Effector memory CD8-positive, alpha-beta T cell (primary cell): ENCODE results near the gene CCM2L.
A peak's percentile ranks its signal among the peaks of the same experiment; 100 is the strongest.

Experiments
- ATAC-seq: fragments of 150-1000 bp; cut with Tn5 transposase; replicated peaks from 2 replicates; pipeline ENCODE4 v1.10.0; 2021; ENCODE audit warnings: mild to moderate bottlenecking, moderate library complexity
- DNase-seq, 3 experiments: peaks; one replicate each; pipeline ENCODE4 v3.0.0; 2021
- H3K27ac Mint-ChIP-seq, 2 donors: one replicate each; pipeline ENCODE4 v1.8.0; 2022; ENCODE audit warnings: mild to moderate bottlenecking in 2 of 2, mixed read lengths in 2 of 2, moderate library complexity in 2 of 2
- H3K27me3 Mint-ChIP-seq, 2 donors: one replicate each; pipeline ENCODE4 v1.8.0; 2022; ENCODE audit warnings: mixed read lengths in 2 of 2
- H3K36me3 Mint-ChIP-seq: one replicate; pipeline ENCODE4 v1.8.0; 2022; ENCODE audit warnings: mild to moderate bottlenecking, moderate library complexity, mixed read lengths; ENCODE audit not compliant: insufficient read depth
- H3K4me1 Mint-ChIP-seq, 2 donors: one replicate each; pipeline ENCODE4 v1.8.0; 2022; ENCODE audit warnings: low read depth in 2 of 2, mixed read lengths in 2 of 2
- H3K4me3 Mint-ChIP-seq, 2 donors: one replicate each; pipeline ENCODE4 v1.8.0; 2022; ENCODE audit warnings: mild to moderate bottlenecking in 2 of 2, mixed read lengths in 2 of 2, moderate library complexity in 2 of 2
- H3K9me3 Mint-ChIP-seq, 2 donors: one replicate each; pipeline ENCODE4 v1.8.0; 2022; ENCODE audit warnings: mixed read lengths in 2 of 2

CCM2L gene

DNA sequence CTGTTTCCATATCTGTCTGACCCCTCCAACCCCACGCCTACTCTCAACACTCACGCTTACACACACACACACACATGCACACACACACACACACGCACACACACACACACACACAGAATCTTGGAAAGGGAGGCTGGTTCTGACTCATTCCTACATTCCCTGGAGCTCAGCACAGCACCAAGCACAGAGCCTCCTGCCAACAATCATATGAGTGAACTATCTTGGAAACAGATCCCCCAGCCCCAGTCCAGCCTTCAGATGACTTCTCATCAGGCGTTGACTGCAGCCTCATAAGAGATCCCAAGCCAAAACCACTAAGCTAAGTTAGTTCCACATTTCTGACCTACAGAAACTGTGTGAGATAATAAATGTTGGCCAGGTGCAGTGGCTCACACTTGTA is 27.7 kb downstream of the CCM2L start:
- Mint-ChIP-seq H3K27me3 (peaks cover 76 to 77% of the 10 kb centered on the region in 2 donors), H3K4me1 (no peaks in the 10 kb centered on the region), H3K4me3 (no peak overlapping the region), H3K36me3 (no peaks in the 10 kb centered on the region), H3K27ac (no peak overlapping the region), H3K9me3 (no peaks in the 10 kb centered on the region)
- DNase-seq = no peak
- ATAC-seq = no peak

GRCh38 chr20:32040142-32040953 is 30.1 kb downstream of the CCM2L start:
- Mint-ChIP-seq H3K4me3 (no peak overlapping the region), H3K27me3 (peaks cover 60 to 75% of the 10 kb centered on the region in 2 donors), H3K4me1 (no peaks in the 10 kb centered on the region), H3K27ac (no peak overlapping the region), H3K36me3 (no peaks in the 10 kb centered on the region), H3K9me3 (no peaks in the 10 kb centered on the region)
- no peak for DNase-seq
- ATAC-seq = peak; percentile 58

- Mint-ChIP-seq H3K9me3 (no peaks in the 10 kb centered on the region), H3K4me1 (peaks cover 3% of the 10 kb centered on the region in 2 donors), H3K36me3 (no peaks in the 10 kb centered on the region), H3K4me3 (no peak overlapping the region), H3K27ac (no peak overlapping the region), H3K27me3 (peaks cover 70 to 71% of the 10 kb centered on the region in 2 donors)
- ATAC-seq (no peak), DNase-seq (no peak)
These were observed 35.8 kb downstream of the CCM2L start for GRCh38 chr20:32045999-32046398.

GRCh38 chr20:32050324-32050841 is 40.1 kb downstream of the CCM2L start:
- Mint-ChIP-seq H3K4me1 (peaks cover 16% of the 10 kb centered on the region in 2 donors), H3K36me3 (no peaks in the 10 kb centered on the region), H3K27me3 (peaks cover 66 to 99% of the 10 kb centered on the region in 2 donors), H3K4me3 (no peak overlapping the region), H3K9me3 (no peaks in the 10 kb centered on the region), H3K27ac (no peak overlapping the region)
- ATAC-seq (no peak), DNase-seq (no peak)

GRCh38 chr20:32050851-32051556 is 40.8 kb downstream of the CCM2L start:
- no peaks in the 10 kb centered on the region for H3K36me3 Mint-ChIP-seq
- no peaks in the 10 kb centered on the region for H3K9me3 Mint-ChIP-seq
- H3K4me3 Mint-ChIP-seq = peak overlapping the region; percentile 71 to 80
- peaks cover 16% of the 10 kb centered on the region in 2 donors for H3K4me1 Mint-ChIP-seq
- no peak for ATAC-seq
- peak overlapping the region in 1 of 2 donors; percentile 67 for H3K27ac Mint-ChIP-seq
- H3K27me3 Mint-ChIP-seq = peaks cover 64 to 93% of the 10 kb centered on the region in 2 donors
- DNase-seq = no peak

- Mint-ChIP-seq H3K36me3 (no peaks in the 10 kb centered on the region), H3K4me1 (peaks cover 16% of the 10 kb centered on the region in 2 donors), H3K27me3 (peaks cover 59 to 86% of the 10 kb centered on the region in 2 donors), H3K9me3 (no peaks in the 10 kb centered on the region), H3K27ac (peak overlapping the region in 1 of 2 donors; percentile 67), H3K4me3 (peak overlapping the region; percentile 71 to 80)
- DNase-seq (no peak), ATAC-seq (no peak)
These were observed 41.5 kb downstream of the CCM2L start for GRCh38 chr20:32051720-32052089.

DNA sequence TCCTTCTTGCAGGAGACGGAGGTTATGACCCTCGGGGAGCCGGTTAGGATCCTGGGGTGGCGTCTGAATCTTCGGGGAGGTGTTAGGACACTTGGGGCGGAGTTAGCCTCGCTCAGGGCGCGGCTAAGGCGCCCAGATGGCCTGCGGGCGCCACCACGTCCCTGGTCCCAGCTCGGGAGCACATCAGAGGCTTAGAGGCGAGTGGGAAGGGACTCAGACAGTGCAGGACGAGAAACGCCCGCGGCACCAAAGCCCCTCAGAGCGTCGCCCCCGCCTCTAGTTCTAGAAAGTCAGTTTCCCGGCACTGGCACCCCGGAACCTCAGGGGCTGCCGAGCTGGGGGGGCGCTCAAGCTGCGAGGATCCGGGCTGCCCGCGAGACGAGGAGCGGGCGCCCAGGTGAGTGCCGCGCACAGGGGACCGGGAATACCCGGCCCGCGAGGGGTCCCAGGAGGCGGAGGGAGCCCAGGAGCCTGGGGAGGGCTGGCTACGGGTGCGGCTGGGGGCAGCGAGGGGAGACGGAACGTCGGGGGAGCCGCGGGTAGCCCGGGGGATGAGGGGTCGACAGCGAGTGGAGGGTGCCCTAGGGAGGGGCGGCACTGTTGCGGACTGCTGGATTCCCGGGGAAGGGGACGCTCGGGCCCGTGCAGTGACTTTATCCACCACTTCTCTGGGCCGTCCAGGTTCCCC is 42.0 kb downstream of the CCM2L start, which contains the start of gene HCK:
HCK (plus strand) TSS at position 153 of the 688 bp plus-strand sequence.
- H3K4me3 Mint-ChIP-seq = peak within 1 kb of the TSS; percentile 71 to 80
- peaks cover 16% of the 10 kb centered on the region in 2 donors for H3K4me1 Mint-ChIP-seq
- peak within 1 kb of the TSS in 1 of 2 donors; percentile 67 for H3K27ac Mint-ChIP-seq
- peaks cover 57 to 85% of the 10 kb centered on the region in 2 donors for H3K27me3 Mint-ChIP-seq
- ATAC-seq (peak; percentile 55), DNase-seq (no peak)
- no peaks in the 10 kb centered on the region for H3K9me3 Mint-ChIP-seq
- no peaks in the 10 kb centered on the region for H3K36me3 Mint-ChIP-seq

DNA sequence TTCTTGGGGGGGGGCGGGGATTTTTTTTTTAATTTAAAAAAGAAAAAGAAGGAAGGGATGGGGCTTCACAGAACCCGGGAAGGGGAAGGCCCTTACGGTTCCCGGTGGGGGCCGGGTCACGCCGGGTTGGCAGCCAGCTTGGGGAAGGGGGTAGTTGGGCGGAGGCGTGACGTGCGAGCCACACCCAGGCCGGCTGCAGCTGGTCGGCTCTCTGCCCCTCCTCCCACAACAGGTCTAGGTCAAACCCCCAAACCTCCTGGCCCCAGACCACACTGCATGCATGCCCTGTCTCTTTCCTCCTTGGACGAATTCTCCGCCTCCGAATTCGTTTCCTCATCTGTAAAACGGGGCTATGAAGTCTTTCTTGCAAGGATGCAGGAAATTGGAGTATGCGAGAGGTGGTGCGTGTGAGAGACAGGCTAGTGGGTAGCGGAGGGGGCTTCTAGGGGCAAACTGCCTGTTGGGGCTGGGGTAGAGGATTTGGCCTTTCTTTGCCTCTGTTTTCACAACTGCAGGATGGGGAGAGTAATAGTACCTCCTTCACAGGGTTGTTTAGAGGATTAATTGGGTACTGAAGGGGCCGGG is 42.6 kb downstream of the CCM2L start:
- Mint-ChIP-seq H3K27ac (no peak overlapping the region), H3K4me3 (peak overlapping the region; percentile 71 to 80), H3K9me3 (no peaks in the 10 kb centered on the region), H3K27me3 (peaks cover 54 to 85% of the 10 kb centered on the region in 2 donors), H3K4me1 (peaks cover 16% of the 10 kb centered on the region in 2 donors), H3K36me3 (no peaks in the 10 kb centered on the region)
- no peak for DNase-seq
- peak; percentile 49 for ATAC-seq

GRCh38 chr20:32053648-32054047 is 43.4 kb downstream of the CCM2L start:
- peaks cover 16% of the 10 kb centered on the region in 2 donors for H3K4me1 Mint-ChIP-seq
- ATAC-seq (no peak), DNase-seq (no peak)
- no peak overlapping the region for H3K27ac Mint-ChIP-seq
- no peaks in the 10 kb centered on the region for H3K36me3 Mint-ChIP-seq
- H3K4me3 Mint-ChIP-seq = peak overlapping the region in 1 of 2 donors; percentile 80
- peaks cover 58 to 85% of the 10 kb centered on the region in 2 donors for H3K27me3 Mint-ChIP-seq
- no peaks in the 10 kb centered on the region for H3K9me3 Mint-ChIP-seq

DNA sequence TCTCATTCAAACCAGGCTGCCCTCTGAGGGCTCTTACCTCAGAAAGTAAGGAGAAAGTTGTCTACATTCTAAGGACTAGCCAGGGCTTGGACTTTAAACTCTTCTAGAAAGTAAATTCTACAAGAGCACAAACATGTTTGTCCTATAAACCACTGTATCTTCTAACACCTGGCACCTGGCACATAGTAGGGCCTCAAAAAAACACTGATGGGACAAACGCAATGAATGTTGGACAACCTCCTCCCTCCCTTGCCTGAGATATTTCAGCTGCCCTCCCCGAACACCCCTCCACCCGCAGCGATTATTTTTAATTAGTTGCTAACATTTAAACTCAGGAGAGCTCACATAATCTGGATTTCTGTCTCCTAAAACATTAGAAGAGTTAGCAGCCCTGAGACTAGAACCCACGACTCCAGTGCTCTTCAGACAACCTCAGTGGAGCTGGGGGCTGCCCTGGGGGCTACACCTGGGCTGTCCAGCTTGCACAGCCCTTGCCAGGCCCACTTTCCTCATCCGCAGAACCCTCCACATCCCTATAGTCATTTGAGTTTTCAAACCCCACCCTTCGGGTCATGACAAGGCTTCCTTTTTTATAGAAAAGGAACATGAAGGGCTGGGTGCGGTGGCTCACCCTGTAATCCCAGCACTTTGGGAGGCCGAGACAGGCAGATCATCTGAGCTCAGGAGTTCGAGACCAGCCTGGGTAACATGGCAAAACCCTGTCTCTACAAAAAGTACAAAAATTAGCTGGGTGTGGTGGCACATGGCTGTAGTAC is 46.7 kb downstream of the CCM2L start:
- Mint-ChIP-seq H3K4me1 (peaks cover 3 to 5% of the 10 kb centered on the region in 2 donors), H3K27me3 (peaks cover 55 to 84% of the 10 kb centered on the region in 2 donors), H3K27ac (no peak overlapping the region), H3K9me3 (no peaks in the 10 kb centered on the region), H3K4me3 (no peak overlapping the region), H3K36me3 (no peaks in the 10 kb centered on the region)
- ATAC-seq (no peak), DNase-seq (no peak)

GRCh38 chr20:32057656-32058184 is 47.5 kb downstream of the CCM2L start:
- ATAC-seq (no peak), DNase-seq (no peak)
- Mint-ChIP-seq H3K36me3 (no peaks in the 10 kb centered on the region), H3K4me3 (no peak overlapping the region), H3K27me3 (peaks cover 56 to 84% of the 10 kb centered on the region in 2 donors), H3K27ac (no peak overlapping the region), H3K4me1 (peaks cover 0 to 3% of the 10 kb centered on the region in 2 donors), H3K9me3 (no peaks in the 10 kb centered on the region)

GRCh38 chr20:32059189-32059588 is 49.0 kb downstream of the CCM2L start:
- Mint-ChIP-seq H3K36me3 (no peaks in the 10 kb centered on the region), H3K4me1 (no peaks in the 10 kb centered on the region), H3K27me3 (peaks cover 44 to 81% of the 10 kb centered on the region in 2 donors)

More at GRCh38 chr20:32059189-32059588, 49.0 kb downstream of the CCM2L start:
- Mint-ChIP-seq H3K27ac (no peak overlapping the region), H3K4me3 (no peak overlapping the region), H3K9me3 (no peaks in the 10 kb centered on the region)
- ATAC-seq = no peak
- DNase-seq = no peak
